Kidney (tissue), 14 donors: ENCODE results near the gene TRDMT1. TPM values are rescaled to one million over a fixed set of nuclear protein-coding genes. Genes with fewer than 3 reads are reported as not detected.

Experiments used
- DNase-seq, 5 donors: peaks; one replicate each; pipeline ENCODE4 v3.0.0-alpha.2; 2013 to 2020
- FAIRE-seq: peaks from 2 replicates; lab custom pipeline; 2012; peaks lifted over from hg19 to GRCh38; lab: Jason Lieb, UNC
- H3K27ac ChIP-seq, 2 donors: one replicate each; pipeline ENCODE4 v1.7.0; 2013; ENCODE audit warnings: low read depth in 2 of 2, low read length in 2 of 2, inconsistent platforms in 1 of 2
- H3K27me3 ChIP-seq: one replicate; pipeline ENCODE4 v1.7.1; 2013; ENCODE audit warnings: low read length, inconsistent platforms; ENCODE audit not compliant: control insufficient read depth, insufficient read depth
- H3K36me3 ChIP-seq, 3 donors: one replicate each; pipeline versions ENCODE4 v1.7.0 to v1.7.1; 2013; ENCODE audit warnings: low read length in 3 of 3, control low read depth in 1 of 3, inconsistent platforms in 1 of 3; ENCODE audit not compliant: insufficient read depth in 3 of 3, control insufficient read depth in 2 of 3
- H3K4me1 ChIP-seq, 3 donors: one replicate each; pipeline versions ENCODE4 v1.7.0 to v1.7.1; 2013; ENCODE audit warnings: low read length in 3 of 3, inconsistent platforms in 1 of 3, low read depth in 1 of 3; ENCODE audit not compliant: control insufficient read depth in 2 of 3, insufficient read depth in 2 of 3
- H3K4me3 ChIP-seq, 3 donors: one replicate each; pipeline versions ENCODE4 v1.7.0 to v1.8.1; 2013; ENCODE audit warnings: low read length in 3 of 3, control low read depth in 1 of 3, inconsistent platforms in 1 of 3
- H3K9ac ChIP-seq, 3 donors: one replicate each; pipeline versions ENCODE4 v1.7.0 to v1.7.1; 2013; ENCODE audit warnings: low read length in 3 of 3, control low read depth in 1 of 3, inconsistent platforms in 1 of 3
- H3K9me3 ChIP-seq, 3 donors: one replicate each; pipeline versions ENCODE4 v1.7.0 to v1.7.1; 2013; ENCODE audit warnings: low read length in 3 of 3, control low read depth in 1 of 3, inconsistent platforms in 1 of 3; ENCODE audit not compliant: control insufficient read depth in 2 of 3, insufficient read depth in 1 of 3
- CTCF ChIP-seq: IDR thresholded peaks from 3 replicates; pipeline ENCODE4 v1.5.1; 2012; ENCODE audit warnings: mild to moderate bottlenecking, moderate library complexity, borderline replicate concordance; ENCODE audit not compliant: insufficient read depth; ENCODE audit errors: extremely low read depth
- intact Hi-C: fragments of 100-400 bp; cut with DNase I; formaldehyde crosslinking; loops from one replicate; pipeline ENCODE4 v1.11.1; 2022
- polyA plus RNA-seq: library from polyadenylated mRNA; stranded (reverse); fragments of 350-450 nt; fragmentation: Illumina TruSeq; extraction: RNeasy Lipid Tissue Mini Kit (QIAGEN cat#74804); gene quantifications from one replicate; pipeline ENCODE4 v1.2.3, GENCODE V29; 2014; ENCODE audit warnings: low read depth, low replicate concordance; ENCODE audit not compliant: insufficient read depth
- total RNA-seq: library from RNA; stranded (reverse); fragmentation: NEBNext Ultra II Directional; extraction: Animal tissue kit (Norgen Biotek cat#: 25700); gene quantifications from one replicate; pipeline ENCODE4 v1.2.1, GENCODE V29; 2021
- donor health status: control.
- donor health status: control.
- donor health status: control.
- donor health status: control.
- donor health status: control.
- donor health status: DM: yes; HTN: yes; CAD: no.
- donor health status: Normal renal cell carcinoma (clear cell type).

Gene TRDMT1
- total and polyA plus RNA-seq, 2 donors from 2014 or later, result 2.0 to 11.0 TPM

GRCh38 chr10:17195083-17195482 lies 6.4 kb downstream of the TRDMT1 start:
- Histone ChIP-seq H3K9ac (no peak overlapping the region), H3K4me3 (no peak overlapping the region), H3K27ac (no peak overlapping the region), H3K36me3 (no peaks in the 10 kb centered on the region), H3K9me3 (no peaks in the 10 kb centered on the region), H3K4me1 (peaks cover 0 to 5% (median 3%) of the 10 kb centered on the region in 3 donors), H3K27me3 (no peaks in the 10 kb centered on the region)
- FAIRE-seq, result no peak
- intact Hi-C loops, result no loop called here
- DNase-seq, result no peak
- no peak for TF ChIP-seq CTCF

- Histone ChIP-seq H3K27me3 (no peaks in the 10 kb centered on the region), H3K27ac (no peak overlapping the region), H3K4me1 (no peaks in the 10 kb centered on the region), H3K36me3 (no peaks in the 10 kb centered on the region), H3K4me3 (no peak overlapping the region), H3K9ac (no peak overlapping the region), H3K9me3 (no peaks in the 10 kb centered on the region)
- TF ChIP-seq CTCF, result no peak
- intact Hi-C loops, result no loop called here
- FAIRE-seq (no peak), DNase-seq (no peak)
Measured at GRCh38 chr10:17190602-17191001, 10.9 kb downstream of the TRDMT1 start.

- intact Hi-C loops, result no loop called here
- Histone ChIP-seq H3K9ac (no peak overlapping the region), H3K27ac (no peak overlapping the region), H3K4me3 (no peak overlapping the region), H3K4me1 (no peaks in the 10 kb centered on the region), H3K27me3 (no peaks in the 10 kb centered on the region), H3K36me3 (no peaks in the 10 kb centered on the region), H3K9me3 (no peaks in the 10 kb centered on the region)
- FAIRE-seq (no peak), DNase-seq (no peak)
- no peak for TF ChIP-seq CTCF
Measured at GRCh38 chr10:17188644-17189172, 12.8 kb downstream of the TRDMT1 start.

- H3K36me3 ChIP-seq, result no peaks in the 10 kb centered on the region
- no peak for FAIRE-seq
- DNase-seq, result no peak
- no peak for TF ChIP-seq CTCF
- no peak overlapping the region for H3K9ac ChIP-seq
- no peaks in the 10 kb centered on the region for H3K27me3 ChIP-seq
- H3K4me1 ChIP-seq, result peaks cover 0 to 7% (median 4%) of the 10 kb centered on the region in 3 donors
- H3K27ac ChIP-seq, result no peak overlapping the region
- no peak overlapping the region for H3K4me3 ChIP-seq
- intact Hi-C loops, result no loop called here
- no peaks in the 10 kb centered on the region for H3K9me3 ChIP-seq
Measured at GRCh38 chr10:17185873-17186272, 15.6 kb downstream of the TRDMT1 start.
